Measurements from ENCODE around the gene KCNA10. TPM values are rescaled to one million over a fixed set of nuclear protein-coding genes. Genes with fewer than 3 reads are reported as not detected.

Gene KCNA10
- total and polyA plus RNA-seq, 10 of the 15 experiments (the other 5 are each of a cell fraction or from before 2014, with no cell fraction given), result not detected

DNA sequence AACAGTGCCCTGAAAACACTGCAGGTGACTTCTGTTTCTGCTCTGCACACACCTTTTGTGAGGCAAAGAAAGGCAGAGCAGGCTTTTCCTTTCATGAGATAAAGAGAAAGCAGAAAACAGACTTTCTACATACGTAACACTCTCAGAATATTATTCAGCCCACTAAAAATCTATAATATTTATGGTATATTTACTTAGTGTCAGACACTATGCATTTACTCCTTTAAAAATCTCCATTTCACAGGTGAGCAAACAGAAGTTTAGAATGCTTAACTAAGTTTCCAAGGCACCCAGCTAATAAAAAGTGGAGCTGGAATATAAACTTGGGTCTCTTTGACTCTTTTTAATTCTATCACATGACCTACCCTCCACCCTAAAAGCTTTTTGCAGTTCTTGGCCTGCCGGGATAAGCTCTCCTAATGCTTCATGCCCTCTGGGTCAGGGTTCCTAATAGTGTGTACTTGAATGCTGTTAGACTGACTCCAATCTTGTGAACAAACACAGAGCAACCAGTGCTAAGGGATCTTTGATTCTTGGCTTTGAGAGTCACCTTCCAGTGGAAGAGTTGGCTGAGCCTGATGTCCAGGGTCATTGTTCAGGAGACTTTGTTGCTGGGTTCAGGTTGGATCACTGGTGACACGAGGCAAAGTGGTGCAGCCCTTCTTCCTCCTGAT lies 40.9 kb downstream of the KCNA10 start:
- TF ChIP-seq KLF5 (IDR thresholded peaks at IDR 0.05; ENCODE audit: partially characterized antibody), result no peak
- TF ChIP-seq RELA (IDR thresholded peaks at IDR 0.05; ENCODE audit: borderline replicate concordance, partially characterized antibody), result no peak
- TF ChIP-seq, protein P1, sequence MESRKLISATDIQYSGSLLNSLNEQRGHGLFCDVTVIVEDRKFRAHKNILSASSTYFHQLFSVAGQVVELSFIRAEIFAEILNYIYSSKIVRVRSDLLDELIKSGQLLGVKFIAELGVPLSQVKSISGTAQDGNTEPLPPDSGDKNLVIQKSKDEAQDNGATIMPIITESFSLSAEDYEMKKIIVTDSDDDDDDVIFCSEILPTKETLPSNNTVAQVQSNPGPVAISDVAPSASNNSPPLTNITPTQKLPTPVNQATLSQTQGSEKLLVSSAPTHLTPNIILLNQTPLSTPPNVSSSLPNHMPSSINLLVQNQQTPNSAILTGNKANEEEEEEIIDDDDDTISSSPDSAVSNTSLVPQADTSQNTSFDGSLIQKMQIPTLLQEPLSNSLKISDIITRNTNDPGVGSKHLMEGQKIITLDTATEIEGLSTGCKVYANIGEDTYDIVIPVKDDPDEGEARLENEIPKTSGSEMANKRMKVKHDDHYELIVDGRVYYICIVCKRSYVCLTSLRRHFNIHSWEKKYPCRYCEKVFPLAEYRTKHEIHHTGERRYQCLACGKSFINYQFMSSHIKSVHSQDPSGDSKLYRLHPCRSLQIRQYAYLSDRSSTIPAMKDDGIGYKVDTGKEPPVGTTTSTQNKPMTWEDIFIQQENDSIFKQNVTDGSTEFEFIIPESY (IDR thresholded peaks at IDR 0.05), result no peak
- no peak for TF ChIP-seq SPI1 (IDR thresholded peaks at IDR 0.05; ENCODE audit: borderline replicate concordance, insufficient read depth, low read depth, low read length)
- TF ChIP-seq ETV6 (conservative IDR thresholded peaks at IDR 0.05 in 1 of 2, IDR thresholded peaks at IDR 0.05 in 1 of 2; ENCODE audit: borderline replicate concordance in 1 of 2, low read depth in 1 of 2), result no peak
- TF ChIP-seq, protein P2, sequence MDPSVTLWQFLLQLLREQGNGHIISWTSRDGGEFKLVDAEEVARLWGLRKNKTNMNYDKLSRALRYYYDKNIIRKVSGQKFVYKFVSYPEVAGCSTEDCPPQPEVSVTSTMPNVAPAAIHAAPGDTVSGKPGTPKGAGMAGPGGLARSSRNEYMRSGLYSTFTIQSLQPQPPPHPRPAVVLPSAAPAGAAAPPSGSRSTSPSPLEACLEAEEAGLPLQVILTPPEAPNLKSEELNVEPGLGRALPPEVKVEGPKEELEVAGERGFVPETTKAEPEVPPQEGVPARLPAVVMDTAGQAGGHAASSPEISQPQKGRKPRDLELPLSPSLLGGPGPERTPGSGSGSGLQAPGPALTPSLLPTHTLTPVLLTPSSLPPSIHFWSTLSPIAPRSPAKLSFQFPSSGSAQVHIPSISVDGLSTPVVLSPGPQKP (IDR thresholded peaks at IDR 0.05; ENCODE audit: low read depth, low read length), result no peak
- no peak for TF ChIP-seq IKZF1 (conservative IDR thresholded peaks at IDR 0.05)
- no peak for TF ChIP-seq EZH2 (IDR thresholded peaks at IDR 0.05; ENCODE audit: borderline replicate concordance, control insufficient read depth, low read depth, low read length)
- TF ChIP-seq TAF1 (IDR thresholded peaks at IDR 0.05; ENCODE audit: borderline replicate concordance, low read depth, low read length), result no peak
- TF ChIP-seq POU2F2 (IDR thresholded peaks at IDR 0.05; ENCODE audit: borderline replicate concordance, low read depth, low read length), result no peak
- TF ChIP-seq ASH2L (IDR thresholded peaks at IDR 0.05; ENCODE audit: borderline replicate concordance, low read depth), result no peak
- TF ChIP-seq, protein P3, sequence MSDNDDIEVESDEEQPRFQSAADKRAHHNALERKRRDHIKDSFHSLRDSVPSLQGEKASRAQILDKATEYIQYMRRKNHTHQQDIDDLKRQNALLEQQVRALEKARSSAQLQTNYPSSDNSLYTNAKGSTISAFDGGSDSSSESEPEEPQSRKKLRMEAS (IDR thresholded peaks at IDR 0.05; ENCODE audit: low read depth, low read length), result no peak
- no peak for TF ChIP-seq PML (IDR thresholded peaks at IDR 0.05; ENCODE audit: low read length)
- TF ChIP-seq, protein P4, sequence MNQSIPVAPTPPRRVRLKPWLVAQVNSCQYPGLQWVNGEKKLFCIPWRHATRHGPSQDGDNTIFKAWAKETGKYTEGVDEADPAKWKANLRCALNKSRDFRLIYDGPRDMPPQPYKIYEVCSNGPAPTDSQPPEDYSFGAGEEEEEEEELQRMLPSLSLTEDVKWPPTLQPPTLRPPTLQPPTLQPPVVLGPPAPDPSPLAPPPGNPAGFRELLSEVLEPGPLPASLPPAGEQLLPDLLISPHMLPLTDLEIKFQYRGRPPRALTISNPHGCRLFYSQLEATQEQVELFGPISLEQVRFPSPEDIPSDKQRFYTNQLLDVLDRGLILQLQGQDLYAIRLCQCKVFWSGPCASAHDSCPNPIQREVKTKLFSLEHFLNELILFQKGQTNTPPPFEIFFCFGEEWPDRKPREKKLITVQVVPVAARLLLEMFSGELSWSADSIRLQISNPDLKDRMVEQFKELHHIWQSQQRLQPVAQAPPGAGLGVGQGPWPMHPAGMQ (IDR thresholded peaks at IDR 0.05; ENCODE audit: borderline replicate concordance), result no peak
- no peak for TF ChIP-seq ZNF24 (IDR thresholded peaks at IDR 0.05)
- no peak for TF ChIP-seq EGR1 (IDR thresholded peaks at IDR 0.05; ENCODE audit: borderline replicate concordance in 1 of 2, low read depth in 2 of 2, low read length in 2 of 2)
- TF ChIP-seq DPF2 (IDR thresholded peaks at IDR 0.05), result no peak
- TF ChIP-seq, protein P5, sequence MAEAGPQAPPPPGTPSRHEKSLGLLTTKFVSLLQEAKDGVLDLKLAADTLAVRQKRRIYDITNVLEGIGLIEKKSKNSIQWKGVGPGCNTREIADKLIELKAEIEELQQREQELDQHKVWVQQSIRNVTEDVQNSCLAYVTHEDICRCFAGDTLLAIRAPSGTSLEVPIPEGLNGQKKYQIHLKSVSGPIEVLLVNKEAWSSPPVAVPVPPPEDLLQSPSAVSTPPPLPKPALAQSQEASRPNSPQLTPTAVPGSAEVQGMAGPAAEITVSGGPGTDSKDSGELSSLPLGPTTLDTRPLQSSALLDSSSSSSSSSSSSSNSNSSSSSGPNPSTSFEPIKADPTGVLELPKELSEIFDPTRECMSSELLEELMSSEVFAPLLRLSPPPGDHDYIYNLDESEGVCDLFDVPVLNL (IDR thresholded peaks at IDR 0.05; ENCODE audit: low read depth, low read length), result no peak
- Histone ChIP-seq H3K36me3 (ENCODE audit: control insufficient read depth in 2 of 2, insufficient read depth in 2 of 2, low read length in 1 of 2) (no peaks in the 10 kb centered on the region), H3K9me3 (replicated peaks; ENCODE audit: control insufficient read depth, insufficient read depth, low read length) (no peaks in the 10 kb centered on the region), H3K4me1 (ENCODE audit: control insufficient read depth, insufficient read depth, low read length) (no peaks in the 10 kb centered on the region), H3K4me2 (ENCODE audit: control insufficient read depth, insufficient read depth) (no peak overlapping the region), H2AFZ (ENCODE audit: control insufficient read depth, low read depth, low read length) (no peak overlapping the region), H4K20me1 (ENCODE audit: control insufficient read depth, insufficient read depth) (no peaks in the 10 kb centered on the region), H3K4me3 (no peak overlapping the region), H3K79me2 (ENCODE audit: control insufficient read depth, insufficient read depth, low read length) (no peaks in the 10 kb centered on the region), H3K9ac (ENCODE audit: control insufficient read depth, insufficient read depth, low read length) (no peak overlapping the region), H3K27ac (ENCODE audit: control insufficient read depth, insufficient read depth) (no peak overlapping the region), H3K27me3 (replicated peaks in 1 of 2; ENCODE audit: control insufficient read depth in 2 of 2, insufficient read depth in 2 of 2, low read length in 1 of 2) (peaks cover 0 to 1% of the 10 kb centered on the region in 2 experiments; a peak in 2 of 4 replicates)
- ChIA-PET CTCF (interaction anchor here (2.0 kb wide), 1 partner anchor 18 kb away, joined by 14 read pairs; no protein-coding TSS in a partner anchor), SMC1A (ENCODE audit: uncharacterized antibody, unreplicated experiment) (interaction anchor here (1.1 kb wide), 1 partner anchor 18 kb away, joined by 4 read pairs; no protein-coding TSS in a partner anchor), POLR2A (no interaction called here), RAD21 (ENCODE audit: unreplicated experiment) (interaction anchor here (1.6 kb wide), 1 partner anchor 18 kb away, joined by 8 read pairs; no protein-coding TSS in a partner anchor)
- in situ Hi-C loops (cut with MboI), result no loop called here
- no peak for ATAC-seq
- intact Hi-C loops (cut with micrococcal nuclease; ENCODE audit: unreplicated experiment), result no loop called here
- BruUV-seq (replicated peaks), result no TSS peak
- no peak for FAIRE-seq
- no peak for DNase-seq (ENCODE audit: low read depth, low spot score)
- 18% methylated on average over 3 of the region's 3 CpGs for WGBS (ENCODE audit: insufficient coverage, insufficient replicate concordance, low lambda C conversion rate, missing lambda C conversion rate)
